ENCODE results near the gene PUSL1.

PUSL1 gene

GRCh38 chr1:1321477-1321876 lies 13.1 kb downstream of the PUSL1 start:
- DNase-seq: no peak

- DNase-seq: no peak
Observed at GRCh38 chr1:1322418-1322817, 14.0 kb downstream of the PUSL1 start.

DNA sequence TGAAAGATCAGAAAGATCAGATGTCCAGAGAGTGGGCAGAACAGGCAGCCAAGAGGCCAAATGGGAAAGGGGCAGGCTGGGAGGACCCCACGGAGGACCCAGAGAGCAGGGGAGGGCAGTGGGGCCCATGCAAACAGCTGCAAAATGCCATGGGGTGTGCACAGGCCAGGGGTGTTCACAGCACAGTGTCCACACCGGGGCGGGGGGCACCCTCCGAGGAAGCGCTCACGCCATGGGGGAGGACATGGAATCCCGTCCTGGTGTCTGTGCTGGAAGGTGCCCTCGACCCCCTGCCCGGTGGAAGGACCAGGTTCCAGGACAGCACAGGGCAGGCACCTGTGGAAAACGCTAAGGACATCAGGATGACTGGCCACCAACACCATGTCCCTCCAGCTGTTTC lies 14.6 kb downstream of the PUSL1 start:
- no peak for DNase-seq

DNA sequence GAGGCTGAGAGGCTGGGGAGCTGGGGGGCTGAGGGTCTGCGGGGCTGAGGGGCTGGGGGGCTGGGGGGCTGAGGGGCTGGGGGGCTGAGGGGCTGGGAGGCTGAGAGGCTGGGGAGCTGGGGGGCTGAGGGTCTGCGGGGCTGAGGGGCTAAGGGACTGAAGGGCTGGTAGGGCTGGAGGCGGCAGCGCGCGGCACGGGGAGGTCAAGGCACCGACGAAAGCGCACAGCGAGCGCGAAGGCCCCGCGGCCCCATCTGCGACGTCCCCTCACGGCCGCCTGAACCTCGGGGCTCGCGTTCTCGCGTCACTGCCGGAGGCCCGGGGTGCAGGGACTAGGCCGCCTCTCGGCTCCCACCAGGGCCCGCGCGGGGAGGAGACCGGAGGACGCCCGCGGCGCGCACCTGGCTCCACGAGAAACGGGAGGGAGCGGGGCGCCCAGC lies 15.7 kb downstream of the PUSL1 start:
- DNase-seq: no peak

- peak in 57 of 58 donors; percentile 43 to 92 (median 87) for DNase-seq
Observed at GRCh38 chr1:1324524-1325287, 16.3 kb downstream of the PUSL1 start, which contains the start of the genes CPTP and INTS11. CPTP (plus strand) TSS chr1:1324802; CDS start chr1:1326911, 2,109 bp downstream. INTS11 (minus strand) TSS chr1:1324660; CDS start chr1:1324608, 52 bp downstream.

- no peak for DNase-seq
Observed at GRCh38 chr1:1325288-1326074, 17.1 kb downstream of the PUSL1 start.

DNA sequence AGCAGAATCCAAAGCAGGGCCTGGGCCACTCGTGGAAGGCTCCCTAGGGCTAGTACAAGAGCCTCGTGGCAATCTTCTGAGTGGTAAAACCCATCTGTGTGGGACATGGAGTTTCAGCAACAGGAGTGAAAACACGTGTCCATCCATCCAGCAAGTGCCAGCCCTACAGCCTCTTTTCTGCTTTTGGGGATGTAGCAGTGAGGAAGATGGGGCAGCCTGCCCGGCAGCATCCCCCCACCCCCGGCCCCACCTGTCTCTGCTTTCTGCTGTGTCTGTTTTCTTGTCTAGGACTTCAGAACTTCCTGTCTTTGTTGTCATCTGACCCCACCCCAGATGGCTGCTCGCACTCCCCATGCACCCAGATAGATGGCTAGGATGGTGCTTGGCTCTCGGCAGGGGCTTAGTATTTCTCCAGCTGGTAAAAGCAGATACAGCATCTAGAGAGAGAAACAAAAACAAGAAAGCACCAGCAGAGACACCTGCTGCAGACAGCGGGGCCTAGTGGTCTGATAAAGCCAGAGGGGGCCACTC lies 17.7 kb downstream of the PUSL1 start:
- no peak for DNase-seq

DNA sequence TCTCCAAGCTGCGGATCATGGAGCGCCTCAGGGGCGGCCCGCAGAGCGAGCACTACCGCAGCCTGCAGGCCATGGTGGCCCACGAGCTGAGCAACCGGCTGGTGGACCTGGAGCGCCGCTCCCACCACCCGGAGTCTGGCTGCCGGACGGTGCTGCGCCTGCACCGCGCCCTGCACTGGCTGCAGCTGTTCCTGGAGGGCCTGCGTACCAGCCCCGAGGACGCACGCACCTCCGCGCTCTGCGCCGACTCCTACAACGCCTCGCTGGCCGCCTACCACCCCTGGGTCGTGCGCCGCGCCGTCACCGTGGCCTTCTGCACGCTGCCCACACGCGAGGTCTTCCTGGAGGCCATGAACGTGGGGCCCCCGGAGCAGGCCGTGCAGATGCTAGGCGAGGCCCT lies 18.9 kb downstream of the PUSL1 start:
- DNase-seq: no peak

DNA sequence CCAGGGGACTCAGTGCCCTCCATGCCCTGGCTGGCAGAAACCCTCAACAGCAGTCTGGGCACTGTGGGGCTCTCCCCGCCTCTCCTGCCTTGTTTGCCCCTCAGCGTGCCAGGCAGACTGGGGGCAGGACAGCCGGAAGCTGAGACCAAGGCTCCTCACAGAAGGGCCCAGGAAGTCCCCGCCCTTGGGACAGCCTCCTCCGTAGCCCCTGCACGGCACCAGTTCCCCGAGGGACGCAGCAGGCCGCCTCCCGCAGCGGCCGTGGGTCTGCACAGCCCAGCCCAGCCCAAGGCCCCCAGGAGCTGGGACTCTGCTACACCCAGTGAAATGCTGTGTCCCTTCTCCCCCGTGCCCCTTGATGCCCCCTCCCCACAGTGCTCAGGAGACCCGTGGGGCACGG lies 19.9 kb downstream of the PUSL1 start:
- DNase-seq: no peak

DNA sequence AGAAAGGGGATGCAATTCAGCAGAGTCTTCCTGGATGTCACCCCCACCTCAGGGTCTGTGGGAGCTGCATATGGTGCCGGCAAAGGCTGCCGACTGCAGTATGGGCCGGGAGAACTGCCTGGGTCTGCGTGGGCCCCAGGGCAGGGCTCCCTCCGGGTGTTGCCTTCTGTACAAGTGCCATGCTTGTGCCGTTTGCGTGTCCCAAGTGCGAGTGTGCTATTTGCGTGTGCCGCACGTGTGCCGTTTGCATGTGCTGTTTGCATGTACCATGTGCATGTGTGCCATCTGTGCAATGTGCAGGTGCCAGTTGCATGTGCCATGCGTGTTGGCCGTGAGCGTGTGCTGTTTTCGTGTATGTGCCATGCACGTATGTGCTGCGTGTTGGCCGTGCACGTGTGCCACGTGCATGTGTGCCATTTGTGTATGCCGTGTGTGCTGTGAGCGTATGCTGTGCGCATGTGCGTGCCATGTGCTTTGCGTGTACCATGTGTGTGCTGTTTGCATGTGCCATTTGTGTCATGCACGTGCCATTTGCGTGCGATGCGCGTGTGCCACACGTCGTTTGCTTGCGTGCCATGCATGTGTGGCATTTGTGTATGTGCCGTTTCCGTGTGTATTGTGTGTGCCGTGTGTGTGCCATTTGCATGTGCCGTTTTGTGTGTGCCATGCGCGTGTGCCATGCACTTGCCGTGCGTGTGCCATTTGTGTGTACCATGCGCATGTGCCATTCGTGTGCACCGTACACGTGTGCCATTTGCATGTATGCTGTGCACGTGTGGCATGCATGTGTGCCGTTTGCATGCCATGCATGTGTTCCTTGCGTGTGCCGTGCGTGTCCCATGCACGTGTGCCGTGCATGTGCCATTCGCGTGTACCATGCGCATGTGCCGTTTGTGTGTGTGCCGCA lies 21.2 kb downstream of the PUSL1 start:
- DNase-seq: no peak

GRCh38 chr1:1330366-1331067 lies 22.1 kb downstream of the PUSL1 start:
- no peak for DNase-seq

- no peak for DNase-seq
Observed at GRCh38 chr1:1331068-1331965, 22.9 kb downstream of the PUSL1 start, which contains the start of gene TAS1R3. TAS1R3 (plus strand) TSS chr1:1331280; CDS start chr1:1331346, 66 bp downstream.

- DNase-seq: no peak
Observed at GRCh38 chr1:1332031-1332755, 23.8 kb downstream of the PUSL1 start.

- DNase-seq: peak in 1 of 58 donors; percentile 26
Observed at GRCh38 chr1:1332774-1333480, 24.5 kb downstream of the PUSL1 start.

GRCh38 chr1:1333551-1334241 lies 25.3 kb downstream of the PUSL1 start:
- DNase-seq: peak in 1 of 58 donors; percentile 28

DNA sequence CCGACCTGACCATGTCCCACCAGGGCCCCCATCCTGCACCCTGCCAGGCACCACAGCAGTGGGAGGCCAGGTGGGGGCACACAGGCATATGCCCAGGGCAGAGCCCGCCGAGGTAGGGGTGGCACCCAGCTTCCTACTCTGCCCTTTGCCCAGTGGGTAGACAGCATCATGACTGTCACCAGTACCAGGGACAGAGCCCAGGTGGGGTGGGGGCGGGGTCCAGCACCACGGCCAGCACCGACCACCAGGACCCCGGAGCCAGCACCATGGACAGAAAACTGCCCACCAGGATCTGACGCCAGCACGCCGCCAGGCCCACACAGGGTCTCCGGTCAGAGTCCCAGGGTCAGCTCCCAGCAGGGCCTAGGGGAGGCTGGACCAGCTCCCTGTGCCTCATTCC lies 26.4 kb downstream of the PUSL1 start:
- no peak for DNase-seq

DNA sequence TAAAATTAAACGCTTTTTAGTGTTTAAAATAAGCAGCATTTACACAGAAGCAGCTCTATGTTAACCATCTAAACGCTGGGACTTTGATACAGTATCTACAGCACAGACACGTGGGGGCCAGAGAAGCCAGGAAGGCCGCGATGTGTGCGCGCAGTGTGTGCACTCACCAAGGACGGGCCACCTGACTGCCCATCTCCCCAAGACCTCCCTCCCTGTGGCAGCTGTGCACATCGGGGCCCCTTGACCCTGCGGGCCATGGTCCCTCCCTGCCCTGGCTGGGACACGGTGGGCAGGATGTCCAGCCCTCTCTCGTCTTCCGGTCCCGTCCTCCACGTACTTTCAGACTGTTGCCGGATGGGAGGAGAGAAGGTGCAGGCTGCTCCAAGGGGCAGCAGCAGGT lies 26.9 kb downstream of the PUSL1 start:
- DNase-seq: no peak

Data from anterior cingulate cortex (tissue), 58 donors.